Endothelial cell of umbilical vein (primary cell): Measurements from ENCODE around the gene DBF4B. TPM values are rescaled to one million over a fixed set of nuclear protein-coding genes. Genes with fewer than 3 reads are reported as not detected.

ENCODE experiments used
- BruUV-seq: library from RNA; stranded (reverse); fragments of 400-500 nt; replicated peaks from 2 replicates; lab custom pipeline; 2021; lab: Mats Ljungman, UMichigan
- CTCF ChIA-PET: fragments of 300-600, 350-600 bp; sonication (Branson Sonifier 250); formaldehyde crosslinking; loops from one replicate; lab custom pipeline; 2021; ENCODE audit warnings: antibody characterized with exemption, inconsistent platforms; lab: Charles Lee
- POLR2A ChIA-PET: fragments of 300-600, 350-600 bp; sonication (Branson Sonifier 250); formaldehyde crosslinking; loops from one replicate; lab custom pipeline; 2021; ENCODE audit warnings: antibody characterized with exemption, inconsistent platforms; lab: Charles Lee
- DNase-seq: peaks from one replicate; pipeline ENCODE4 v3.0.0-alpha.2; 2011; ENCODE audit warnings: low read depth, low spot score
- FAIRE-seq: peaks from 2 replicates; lab custom pipeline; 2011; peaks lifted over from hg19 to GRCh38; lab: Jason Lieb, UNC
- H2AFZ ChIP-seq: 2 replicates; pipeline ENCODE4 v1.6.0; 2012; ENCODE audit warnings: low read depth, low read length, control low read depth, inconsistent platforms
- H3K27ac ChIP-seq: 2 replicates; pipeline ENCODE4 v1.5.1; 2011; ENCODE audit warnings: low read depth, mild to moderate bottlenecking, control low read depth, low read length, moderate library complexity; ENCODE audit not compliant: insufficient read depth
- H3K27me3 ChIP-seq, 2 experiments: 2 replicates each; pipeline versions ENCODE4 v1.6.0 to v1.6.1; 2011; ENCODE audit warnings: low read length in 2 of 2, mixed read lengths in 1 of 2; ENCODE audit not compliant: control insufficient read depth in 2 of 2, insufficient read depth in 2 of 2
- H3K36me3 ChIP-seq, 2 experiments: 2 replicates in 1 of 2; 3 replicates in 1 of 2; pipeline ENCODE4 v1.5.1; 2011; ENCODE audit warnings: low read length in 2 of 2, mild to moderate bottlenecking in 1 of 2, moderate library complexity in 1 of 2; ENCODE audit not compliant: control insufficient read depth in 2 of 2, insufficient read depth in 2 of 2; ENCODE audit errors: extremely low read depth in 1 of 2
- H3K4me1 ChIP-seq: 3 replicates; pipeline ENCODE4 v1.5.1; 2011; ENCODE audit warnings: mild to moderate bottlenecking, low read length; ENCODE audit not compliant: control insufficient read depth, insufficient read depth; ENCODE audit errors: extremely low read depth
- H3K4me2 ChIP-seq: 2 replicates; pipeline ENCODE4 v1.6.1; 2011; ENCODE audit warnings: low read length, control low read depth, mixed read lengths; ENCODE audit not compliant: insufficient read depth
- H3K4me3 ChIP-seq, 3 experiments: fragments of 200-600 bp in 1 of 3; sonication (generic), shearing (Covaris generic) in 1 of 3; replicated peaks in 1 of 3; 2 replicates each; pipeline ENCODE4 v1.5.1; 2011 to 2016; ENCODE audit warnings: control low read depth in 3 of 3, low read length in 3 of 3, mild to moderate bottlenecking in 2 of 3, inconsistent platforms in 1 of 3, low read depth in 1 of 3, moderate library complexity in 1 of 3; ENCODE audit not compliant: insufficient read depth in 1 of 3
- H3K79me2 ChIP-seq: 2 replicates; pipeline ENCODE4 v1.6.0; 2012; ENCODE audit warnings: low read length, inconsistent platforms; ENCODE audit not compliant: control insufficient read depth, insufficient read depth
- H3K9ac ChIP-seq: replicated peaks from 2 replicates; pipeline ENCODE3; 2011; ENCODE audit warnings: low read length, control low read depth; ENCODE audit not compliant: insufficient read depth; ENCODE audit errors: extremely low read depth
- H3K9me1 ChIP-seq: replicated peaks from 3 replicates; pipeline ENCODE4 v1.6.0; 2011; ENCODE audit warnings: mild to moderate bottlenecking, low read length; ENCODE audit not compliant: control insufficient read depth, insufficient read depth; ENCODE audit errors: extremely low read depth
- H3K9me3 ChIP-seq: replicated peaks from 2 replicates; pipeline ENCODE4 v1.5.1; 2012; ENCODE audit warnings: low read length, inconsistent platforms; ENCODE audit not compliant: control insufficient read depth, insufficient read depth
- H4K20me1 ChIP-seq: replicated peaks from 2 replicates; pipeline ENCODE3; 2011; ENCODE audit warnings: mild to moderate bottlenecking, low read length; ENCODE audit not compliant: control insufficient read depth, insufficient read depth; ENCODE audit errors: extremely low read depth
- EZH2 ChIP-seq: IDR thresholded peaks from 2 replicates; pipeline ENCODE4 v1.6.1; 2012; ENCODE audit warnings: borderline replicate concordance, low read depth, mild to moderate bottlenecking, moderate library complexity, low read length, inconsistent platforms; ENCODE audit not compliant: severe bottlenecking
- JUN ChIP-seq: IDR thresholded peaks from 2 replicates; pipeline ENCODE4 v1.6.1; 2011; ENCODE audit warnings: borderline replicate concordance, low read depth; ENCODE audit not compliant: insufficient read length, insufficient read depth
- dilution Hi-C: fragments of 300-500 bp; cut with MboI; formaldehyde crosslinking; loops from one replicate; pipeline ENCODE4 v1.15.0; 2019; ENCODE audit warnings: low sequenced_read_pairs; ENCODE audit not compliant: extremely low pct_ligation_motif_present
- intact Hi-C: fragments of 100-400 bp; cut with micrococcal nuclease; formaldehyde crosslinking; loops from one replicate; pipeline ENCODE4 v1.10.0; 2022
- polyA plus RNA-seq, 4 experiments: library from polyadenylated mRNA; depleted of rRNA in 3 of 4; stranded (reverse) in 3 of 4; unstranded in 1 of 4; fragments of >200 nt; gene quantifications; 2 replicates each; pipeline versions ENCODE4 v1.2.1 to v1.2.3, GENCODE V29; 2011 to 2012; ENCODE audit warnings: missing spikeins in 1 of 4
- total RNA-seq: library from RNA; stranded (reverse); gene quantifications from 2 replicates; pipeline ENCODE4 v1.2.3, GENCODE V29; 2021
- TF ChIP-seq, protein P1 (sequence below), 2 donors: IDR thresholded peaks; 1 replicate in 1 of 2; 2 replicates in 1 of 2; pipeline ENCODE4 v1.5.1; 2011; ENCODE audit warnings: low read length in 2 of 2, mild to moderate bottlenecking in 2 of 2, moderate library complexity in 2 of 2, control low read depth in 1 of 2, inconsistent platforms in 1 of 2, low read depth in 1 of 2; ENCODE audit not compliant: insufficient read depth in 1 of 2; ENCODE audit errors: extremely low read depth in 1 of 2

DBF4B gene
- total and polyA plus RNA-seq, 2 donors (not counting 3 experiments of a cell fraction or from before 2014, with no cell fraction given), result 12.5 to 26.2 TPM

DNA sequence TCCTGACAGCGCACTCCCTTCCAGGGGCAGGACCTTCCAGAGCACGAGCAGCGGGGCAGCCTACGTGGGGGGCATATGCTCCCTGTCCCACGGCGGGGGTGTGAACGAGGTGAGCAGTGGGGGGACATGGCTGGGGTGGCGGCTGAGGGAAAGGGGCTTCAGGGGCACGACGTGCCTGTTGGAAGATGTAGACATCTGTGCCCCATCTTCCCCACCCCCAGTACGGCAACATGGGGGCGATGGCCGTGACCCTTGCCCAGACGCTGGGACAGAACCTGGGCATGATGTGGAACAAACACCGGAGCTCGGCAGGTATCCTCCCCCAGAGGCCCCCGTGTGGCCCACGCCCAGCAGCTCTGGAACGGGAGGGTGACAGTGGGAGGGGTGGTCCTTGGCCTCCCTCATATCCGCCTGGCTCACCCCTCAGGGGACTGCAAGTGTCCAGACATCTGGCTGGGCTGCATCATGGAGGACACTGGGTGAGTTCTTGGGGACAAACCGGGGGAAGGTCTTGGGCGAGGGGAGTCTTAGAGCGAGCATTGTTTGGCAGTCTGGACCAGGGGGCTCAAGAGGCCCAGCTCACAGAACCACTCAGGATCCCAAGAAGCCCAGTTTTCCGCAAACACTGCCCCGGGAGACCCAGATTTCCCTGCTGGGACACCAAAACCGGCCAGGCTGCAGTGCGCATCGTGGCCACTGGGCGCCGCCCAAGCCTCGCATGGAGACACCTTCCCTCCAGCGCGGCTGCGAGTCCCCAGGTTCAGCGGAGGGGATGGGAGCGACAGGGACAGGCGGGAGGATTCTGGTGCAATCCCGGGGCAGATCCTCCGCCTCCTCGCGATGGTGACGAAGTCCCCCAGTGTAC lies 66.0 kb downstream of the DBF4B start:
- ChIA-PET POLR2A (no interaction called here), CTCF (interaction anchor here (1.1 to 15.3 kb wide), 4 partner anchors 28 to 245 kb away, joined by 3 to 368 read pairs (median 150); no protein-coding TSS in a partner anchor)
- Histone ChIP-seq H3K79me2 (no peaks in the 10 kb centered on the region), H3K9me3 (no peaks in the 10 kb centered on the region), H3K27ac (no peak overlapping the region), H3K9ac (no peak overlapping the region), H3K9me1 (no peaks in the 10 kb centered on the region), H3K4me3 (peak overlapping the region in 2 of 3 experiments; percentile 20 to 51), H3K27me3 (no peaks in the 10 kb centered on the region), H3K4me1 (peaks cover 5% of the 10 kb centered on the region), H2AFZ (peak overlapping the region; percentile 83), H3K36me3 (no peaks in the 10 kb centered on the region), H4K20me1 (no peaks in the 10 kb centered on the region), H3K4me2 (peak overlapping the region; percentile 36)
- no TSS peak for BruUV-seq
- TF ChIP-seq, protein P1, sequence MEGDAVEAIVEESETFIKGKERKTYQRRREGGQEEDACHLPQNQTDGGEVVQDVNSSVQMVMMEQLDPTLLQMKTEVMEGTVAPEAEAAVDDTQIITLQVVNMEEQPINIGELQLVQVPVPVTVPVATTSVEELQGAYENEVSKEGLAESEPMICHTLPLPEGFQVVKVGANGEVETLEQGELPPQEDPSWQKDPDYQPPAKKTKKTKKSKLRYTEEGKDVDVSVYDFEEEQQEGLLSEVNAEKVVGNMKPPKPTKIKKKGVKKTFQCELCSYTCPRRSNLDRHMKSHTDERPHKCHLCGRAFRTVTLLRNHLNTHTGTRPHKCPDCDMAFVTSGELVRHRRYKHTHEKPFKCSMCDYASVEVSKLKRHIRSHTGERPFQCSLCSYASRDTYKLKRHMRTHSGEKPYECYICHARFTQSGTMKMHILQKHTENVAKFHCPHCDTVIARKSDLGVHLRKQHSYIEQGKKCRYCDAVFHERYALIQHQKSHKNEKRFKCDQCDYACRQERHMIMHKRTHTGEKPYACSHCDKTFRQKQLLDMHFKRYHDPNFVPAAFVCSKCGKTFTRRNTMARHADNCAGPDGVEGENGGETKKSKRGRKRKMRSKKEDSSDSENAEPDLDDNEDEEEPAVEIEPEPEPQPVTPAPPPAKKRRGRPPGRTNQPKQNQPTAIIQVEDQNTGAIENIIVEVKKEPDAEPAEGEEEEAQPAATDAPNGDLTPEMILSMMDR (IDR thresholded peaks at IDR 0.05; ENCODE audit: extremely low read depth in 1 of 2, insufficient read depth in 1 of 2, low read depth in 1 of 2, low read length in 2 of 2), result peak; percentile 99
- TF ChIP-seq JUN (no peak), EZH2 (no peak)
- FAIRE-seq, result peak; percentile 74
- DNase-seq, result peak; percentile 71
- dilution Hi-C loops (loop anchor here (25.0 kb wide), 1 partner anchor 88 kb away; no protein-coding TSS in a partner anchor), intact Hi-C loops (loop anchor here (1.0 kb wide), 5 partner anchors 55 to 358 kb away; partner anchors contain the start of gene PLCD3)
